Small intestine (tissue), 7 donors: ENCODE measurements around the gene ZXDC. TPM values are rescaled to one million over a fixed set of nuclear protein-coding genes. Genes with fewer than 3 reads are reported as not detected.

ENCODE experiments used
- DNase-seq, 2 donors: peaks; one replicate each; pipeline versions ENCODE4 v3.0.0 to v3.0.0-alpha.2; 2013
- FAIRE-seq: peaks from 2 replicates; lab custom pipeline; 2012; peaks lifted over from hg19 to GRCh38; lab: Jason Lieb, UNC
- H3K27ac ChIP-seq, 3 donors: one replicate each; pipeline ENCODE4 v1.5.1; 2013; ENCODE audit warnings: low read length in 2 of 3, mild to moderate bottlenecking in 2 of 3, control low read depth in 1 of 3, inconsistent platforms in 1 of 3, low read depth in 1 of 3, moderate library complexity in 1 of 3
- H3K27me3 ChIP-seq, 3 donors: one replicate each; pipeline ENCODE4 v1.6.1; 2013; ENCODE audit warnings: low read length in 3 of 3, inconsistent platforms in 1 of 3; ENCODE audit not compliant: control insufficient read depth in 3 of 3, insufficient read depth in 3 of 3
- H3K36me3 ChIP-seq, 3 donors: one replicate each; pipeline ENCODE4 v1.6.1; 2013; ENCODE audit warnings: low read length in 3 of 3, inconsistent platforms in 1 of 3, low read depth in 1 of 3, mild to moderate bottlenecking in 1 of 3, moderate library complexity in 1 of 3; ENCODE audit not compliant: control insufficient read depth in 3 of 3, insufficient read depth in 2 of 3
- H3K4me1 ChIP-seq, 3 donors: one replicate each; pipeline ENCODE4 v1.6.1; 2013; ENCODE audit warnings: low read length in 2 of 3, inconsistent platforms in 1 of 3, low read depth in 1 of 3, mild to moderate bottlenecking in 1 of 3, moderate library complexity in 1 of 3; ENCODE audit not compliant: control insufficient read depth in 3 of 3, insufficient read depth in 2 of 3
- H3K4me3 ChIP-seq, 3 donors: one replicate each; pipeline ENCODE4 v1.5.1; 2013; ENCODE audit warnings: low read length in 3 of 3, control low read depth in 1 of 3, inconsistent platforms in 1 of 3, low read depth in 1 of 3, mild to moderate bottlenecking in 1 of 3, moderate library complexity in 1 of 3
- H3K9me3 ChIP-seq, 2 donors: one replicate each; pipeline ENCODE4 v1.6.1; 2013; ENCODE audit warnings: low read depth in 1 of 2, low read length in 1 of 2; ENCODE audit not compliant: control insufficient read depth in 2 of 2, insufficient read depth in 1 of 2
- WGBS, 3 donors: extraction: QIAGEN DNeasy Blood & Tissue Kit; methylation state at CpG; one replicate each; pipeline ENCODE4 v1.1.7; 2013; 5-methylcytosine and 5-hydroxymethylcytosine counted together
- polyA plus RNA-seq, 4 donors: library from polyadenylated mRNA; stranded (reverse) in 3 of 4; unstranded in 1 of 4; fragments of 200-250 nt in 3 of 4; fragments of 120-200 nt in 1 of 4; gene quantifications; one replicate each; pipeline versions ENCODE4 v1.2.1 to v1.2.3, GENCODE V29; 2013
- donor health status: healthy with polysubstance abuse.
- donor health status: control.
- donor health status: control.
- donor health status: Bipolar disorder and iron deficiency.
- donor health status: healthy.

ZXDC gene
- polyA plus RNA-seq, 4 donors, result 10.0 to 35.9 (median 13.3) TPM

GRCh38 chr3:126432361-126433104 is 43.2 kb downstream of the ZXDC start:
- peaks cover 0 to 29% (median 3%) of the 10 kb centered on the region in 3 donors for H3K36me3 ChIP-seq
- no peak overlapping the region for H3K27ac ChIP-seq
- no peaks in the 10 kb centered on the region for H3K27me3 ChIP-seq
- no peaks in the 10 kb centered on the region for H3K4me1 ChIP-seq
- FAIRE-seq, result no peak
- 90 to 96% (median 94%) methylated on average over 4 of the region's 4 CpGs for WGBS, 3 donors
- H3K4me3 ChIP-seq, result no peak overlapping the region
- no peak for DNase-seq
- peaks cover 0 to 8% of the 10 kb centered on the region in 2 donors for H3K9me3 ChIP-seq

- no peak for FAIRE-seq
- Histone ChIP-seq H3K36me3 (peaks cover 0 to 19% (median 3%) of the 10 kb centered on the region in 3 donors), H3K9me3 (peaks cover under 1 to 11% of the 10 kb centered on the region in 2 donors), H3K4me3 (no peak overlapping the region), H3K27me3 (no peaks in the 10 kb centered on the region), H3K27ac (no peak overlapping the region), H3K4me1 (no peaks in the 10 kb centered on the region)
- WGBS, 3 donors, result 80 to 93% (median 89%) methylated on average over 1 of the region's 1 CpG
- no peak for DNase-seq
Measured at GRCh38 chr3:126431103-126431534, 44.6 kb downstream of the ZXDC start.

- Histone ChIP-seq H3K36me3 (peaks cover 0 to 2% (median 0%) of the 10 kb centered on the region in 3 donors), H3K27me3 (no peaks in the 10 kb centered on the region), H3K4me3 (no peak overlapping the region), H3K9me3 (peaks cover 2 to 9% of the 10 kb centered on the region in 2 donors), H3K27ac (no peak overlapping the region), H3K4me1 (peaks cover 0 to 6% (median 0%) of the 10 kb centered on the region in 3 donors)
- WGBS, 3 donors, result 51 to 89% (median 79%) methylated on average over 3 of the region's 3 CpGs
- DNase-seq (no peak), FAIRE-seq (no peak)
Measured at GRCh38 chr3:126424751-126425150, 50.9 kb downstream of the ZXDC start.

DNA sequence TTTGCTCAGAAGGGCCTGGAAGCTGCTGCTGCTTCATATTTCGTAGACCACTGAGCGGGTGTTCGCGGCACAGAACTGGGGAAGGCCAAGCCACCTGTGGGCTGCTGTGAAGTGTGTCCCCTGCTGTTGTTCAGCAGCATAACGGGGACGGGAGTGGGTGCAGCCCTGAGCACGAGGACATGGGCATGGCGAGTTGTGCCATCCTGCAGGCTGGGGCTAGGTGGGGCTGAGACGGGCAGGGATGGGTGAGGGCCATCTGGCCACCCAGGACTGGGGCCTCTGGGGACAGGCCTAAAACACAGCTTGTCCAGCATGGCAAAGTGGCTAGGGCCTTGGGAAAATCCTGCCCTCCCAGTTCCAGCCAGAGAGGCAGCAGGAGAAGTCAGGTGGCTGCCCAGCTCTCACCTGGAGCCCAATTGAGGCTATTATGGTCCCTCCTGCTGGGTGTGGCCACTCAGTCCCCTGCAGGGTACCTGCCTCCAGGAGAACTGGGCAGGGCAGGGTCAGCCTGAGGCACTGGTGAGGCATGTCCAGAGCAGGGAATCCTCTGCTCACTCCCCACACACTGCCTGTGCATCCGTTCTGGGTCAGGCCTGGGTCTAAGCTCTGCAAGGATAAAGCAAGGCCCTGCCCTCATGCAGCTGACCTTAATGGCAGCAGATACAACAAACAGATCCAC is 51.5 kb downstream of the ZXDC start:
- Histone ChIP-seq H3K27me3 (no peaks in the 10 kb centered on the region), H3K4me3 (no peak overlapping the region), H3K9me3 (peaks cover 2 to 9% of the 10 kb centered on the region in 2 donors), H3K4me1 (peaks cover 0 to 7% (median 0%) of the 10 kb centered on the region in 3 donors), H3K27ac (no peak overlapping the region), H3K36me3 (peaks cover 0 to 2% (median 0%) of the 10 kb centered on the region in 3 donors)
- no peak for FAIRE-seq
- WGBS, 3 donors, result 90 to 96% (median 95%) methylated on average over 10 of the region's 10 CpGs
- DNase-seq, result no peak

- H3K36me3 ChIP-seq, result peaks cover 0 to 2% (median 0%) of the 10 kb centered on the region in 3 donors
- DNase-seq, result no peak
- peaks cover 2 to 9% of the 10 kb centered on the region in 2 donors for H3K9me3 ChIP-seq
- WGBS, 3 donors, result 86 to 89% (median 88%) methylated on average over 24 to 26 of the region's 26 CpGs
- H3K27ac ChIP-seq, result no peak overlapping the region
- no peak for FAIRE-seq
- H3K27me3 ChIP-seq, result no peaks in the 10 kb centered on the region
- H3K4me3 ChIP-seq, result no peak overlapping the region
- peaks cover 0 to 7% (median 0%) of the 10 kb centered on the region in 3 donors for H3K4me1 ChIP-seq
Measured at GRCh38 chr3:126423191-126424038, 52.3 kb downstream of the ZXDC start.

GRCh38 chr3:126422571-126423091 is 53.1 kb downstream of the ZXDC start:
- H3K36me3 ChIP-seq, result peaks cover 0 to 2% (median 0%) of the 10 kb centered on the region in 3 donors
- H3K27ac ChIP-seq, result no peak overlapping the region
- no peak overlapping the region for H3K4me3 ChIP-seq
- H3K4me1 ChIP-seq, result peaks cover 0 to 7% (median 0%) of the 10 kb centered on the region in 3 donors
- no peaks in the 10 kb centered on the region for H3K27me3 ChIP-seq
- 54 to 81% (median 72%) methylated on average over 4 of the region's 4 CpGs for WGBS, 3 donors
- H3K9me3 ChIP-seq, result peaks cover 2 to 6% of the 10 kb centered on the region in 2 donors
- no peak for DNase-seq
- no peak for FAIRE-seq

GRCh38 chr3:126422121-126422520 is 53.6 kb downstream of the ZXDC start:
- Histone ChIP-seq H3K4me3 (no peak overlapping the region), H3K9me3 (peaks cover 2 to 5% of the 10 kb centered on the region in 2 donors), H3K27ac (no peak overlapping the region), H3K27me3 (no peaks in the 10 kb centered on the region), H3K4me1 (peaks cover 0 to 7% (median 0%) of the 10 kb centered on the region in 3 donors), H3K36me3 (peaks cover 0 to 2% (median 0%) of the 10 kb centered on the region in 3 donors)
- WGBS, 3 donors, result 81 to 92% (median 90%) methylated on average over 8 of the region's 8 CpGs
- no peak for FAIRE-seq
- no peak for DNase-seq
